ENCODE results near the gene TRIM15. TPM values are rescaled to one million over a fixed set of nuclear protein-coding genes. Genes with fewer than 3 reads are reported as not detected.

The TRIM15 gene
- total RNA-seq, 1 experiment from 2014 or later = 0.35 TPM

- Mint-ChIP-seq H3K4me1 (peaks cover 13% of the 10 kb centered on the region), H3K9me3 (no peaks in the 10 kb centered on the region; the same call in 1 of the 2 replicates), H3K36me3 (no peaks in the 10 kb centered on the region), H3K27ac (no peak overlapping the region), H3K4me3 (no peak overlapping the region), H3K27me3 (ENCODE audit: low read depth) (peaks cover 57% of the 10 kb centered on the region)
- ChIA-PET CTCF (interaction anchor here (1.8 kb wide), 1 partner anchor 64 kb away, joined by 8 read pairs; no protein-coding TSS in a partner anchor), POLR2A (no interaction called here)
- TF ChIP-seq GTF2I (CRISPR knock-in tag; conservative IDR thresholded peaks at IDR 0.05) = no peak
- no peak for TF ChIP-seq ZNF121 (CRISPR knock-in tag; IDR thresholded peaks at IDR 0.05)
- TF ChIP-seq ZNF317 (CRISPR knock-in tag; IDR thresholded peaks at IDR 0.05; ENCODE audit: borderline replicate concordance, low read depth) = no peak
- no peak for TF ChIP-seq ATF1 (CRISPR knock-in tag; IDR thresholded peaks at IDR 0.05)
- no peak for TF ChIP-seq RELA (CRISPR knock-in tag; IDR thresholded peaks at IDR 0.05; ENCODE audit: borderline replicate concordance)
- TF ChIP-seq E2F1 (CRISPR knock-in tag; IDR thresholded peaks at IDR 0.05) = no peak
- TF ChIP-seq JUN (CRISPR knock-in tag; IDR thresholded peaks at IDR 0.05) = no peak
- no peak for TF ChIP-seq USF2 (CRISPR knock-in tag; IDR thresholded peaks at IDR 0.05)
- no peak for TF ChIP-seq ATF3 (CRISPR knock-in tag; conservative IDR thresholded peaks at IDR 0.05)
- TF ChIP-seq NFE2L1 (CRISPR knock-in tag; IDR thresholded peaks at IDR 0.05) = no peak
- no peak for TF ChIP-seq E2F5 (CRISPR knock-in tag; IDR thresholded peaks at IDR 0.05)
- no peak for TF ChIP-seq ZNF396 (CRISPR knock-in tag; IDR thresholded peaks at IDR 0.05; ENCODE audit: borderline replicate concordance)
- TF ChIP-seq USF1 (CRISPR knock-in tag; IDR thresholded peaks at IDR 0.05) = no peak
- TF ChIP-seq RORB (CRISPR knock-in tag; IDR thresholded peaks at IDR 0.05) = no peak
- TF ChIP-seq NR1H2 (CRISPR knock-in tag; IDR thresholded peaks at IDR 0.05) = no peak
- no peak for TF ChIP-seq NFATC4 (CRISPR knock-in tag; IDR thresholded peaks at IDR 0.05)
- no peak for TF ChIP-seq ZSCAN18 (CRISPR knock-in tag; IDR thresholded peaks at IDR 0.05)
- TF ChIP-seq ZBTB21 (CRISPR knock-in tag; IDR thresholded peaks at IDR 0.05; ENCODE audit: borderline replicate concordance) = no peak
- TF ChIP-seq STAT6 (CRISPR knock-in tag; conservative IDR thresholded peaks at IDR 0.05; ENCODE audit: low read depth) = no peak
- TF ChIP-seq TCF7 (CRISPR knock-in tag; IDR thresholded peaks at IDR 0.05; ENCODE audit: low read depth) = no peak
- ATAC-seq = no peak
- DNase-seq (ENCODE audit: low spot score) = no peak
These were observed 3.8 kb downstream of the TRIM15 start for GRCh38 chr6:30167101-30167500.
